PFSK-1 (cell line): ENCODE measurements around the gene CCDC87.

Experiments used
- FOXP2 ChIP-seq: optimal IDR thresholded peaks from 2 replicates; pipeline ENCODE3; 2011; ENCODE audit warnings: borderline replicate concordance, control low read depth, inconsistent platforms; ENCODE audit not compliant: insufficient read depth; ENCODE audit errors: extremely low read length, extremely low read depth
- POLR2AphosphoS5 ChIP-seq: IDR thresholded peaks from 2 replicates; pipeline ENCODE4 v1.6.1; 2012; ENCODE audit warnings: low read depth, mild to moderate bottlenecking, control low read depth, low read length, moderate library complexity
- SIN3A ChIP-seq: IDR thresholded peaks from 2 replicates; pipeline ENCODE4 v1.6.1; 2012; ENCODE audit warnings: mild to moderate bottlenecking, low read length, moderate library complexity, borderline replicate concordance; ENCODE audit not compliant: insufficient read depth
- TAF1 ChIP-seq: IDR thresholded peaks from 2 replicates; pipeline ENCODE4 v1.6.1; 2012; ENCODE audit warnings: low read length, control low read depth, borderline replicate concordance; ENCODE audit not compliant: insufficient read depth
- TF ChIP-seq, protein P1 (sequence below), 2 experiments: IDR thresholded peaks; 2 replicates each; pipeline versions ENCODE4 v1.6.1 to v1.8.0; 2011 to 2012; ENCODE audit warnings: low read depth in 2 of 2, low read length in 2 of 2, control low read depth in 1 of 2, inconsistent platforms in 1 of 2, mild to moderate bottlenecking in 1 of 2, moderate library complexity in 1 of 2; ENCODE audit not compliant: insufficient read depth in 1 of 2

CCDC87 gene

DNA sequence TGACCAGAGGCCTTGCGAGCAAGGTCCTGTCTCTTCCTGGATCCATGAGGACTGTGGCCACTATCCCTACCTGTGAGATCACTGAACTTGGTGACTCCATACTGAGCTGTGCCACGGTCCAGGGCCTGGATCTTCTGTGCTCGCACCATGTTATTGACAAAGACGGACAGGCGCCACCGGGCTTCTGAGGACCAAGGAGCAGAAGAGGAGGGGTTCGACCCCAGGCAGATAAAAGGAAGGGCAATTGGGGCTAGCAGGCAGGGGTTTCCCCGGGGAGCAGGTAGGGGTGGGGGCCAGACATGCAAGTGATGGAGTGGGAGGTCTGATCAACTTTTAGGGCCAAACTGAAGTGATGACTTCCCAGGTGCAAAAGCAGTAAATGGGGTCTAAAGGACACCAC, 26.6 kb downstream of the CCDC87 start:
- TF ChIP-seq SIN3A (no peak), TAF1 (no peak), FOXP2 (no peak), POLR2AphosphoS5 (no peak)
- TF ChIP-seq, protein P1, sequence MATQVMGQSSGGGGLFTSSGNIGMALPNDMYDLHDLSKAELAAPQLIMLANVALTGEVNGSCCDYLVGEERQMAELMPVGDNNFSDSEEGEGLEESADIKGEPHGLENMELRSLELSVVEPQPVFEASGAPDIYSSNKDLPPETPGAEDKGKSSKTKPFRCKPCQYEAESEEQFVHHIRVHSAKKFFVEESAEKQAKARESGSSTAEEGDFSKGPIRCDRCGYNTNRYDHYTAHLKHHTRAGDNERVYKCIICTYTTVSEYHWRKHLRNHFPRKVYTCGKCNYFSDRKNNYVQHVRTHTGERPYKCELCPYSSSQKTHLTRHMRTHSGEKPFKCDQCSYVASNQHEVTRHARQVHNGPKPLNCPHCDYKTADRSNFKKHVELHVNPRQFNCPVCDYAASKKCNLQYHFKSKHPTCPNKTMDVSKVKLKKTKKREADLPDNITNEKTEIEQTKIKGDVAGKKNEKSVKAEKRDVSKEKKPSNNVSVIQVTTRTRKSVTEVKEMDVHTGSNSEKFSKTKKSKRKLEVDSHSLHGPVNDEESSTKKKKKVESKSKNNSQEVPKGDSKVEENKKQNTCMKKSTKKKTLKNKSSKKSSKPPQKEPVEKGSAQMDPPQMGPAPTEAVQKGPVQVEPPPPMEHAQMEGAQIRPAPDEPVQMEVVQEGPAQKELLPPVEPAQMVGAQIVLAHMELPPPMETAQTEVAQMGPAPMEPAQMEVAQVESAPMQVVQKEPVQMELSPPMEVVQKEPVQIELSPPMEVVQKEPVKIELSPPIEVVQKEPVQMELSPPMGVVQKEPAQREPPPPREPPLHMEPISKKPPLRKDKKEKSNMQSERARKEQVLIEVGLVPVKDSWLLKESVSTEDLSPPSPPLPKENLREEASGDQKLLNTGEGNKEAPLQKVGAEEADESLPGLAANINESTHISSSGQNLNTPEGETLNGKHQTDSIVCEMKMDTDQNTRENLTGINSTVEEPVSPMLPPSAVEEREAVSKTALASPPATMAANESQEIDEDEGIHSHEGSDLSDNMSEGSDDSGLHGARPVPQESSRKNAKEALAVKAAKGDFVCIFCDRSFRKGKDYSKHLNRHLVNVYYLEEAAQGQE (IDR thresholded peaks at IDR 0.05; ENCODE audit: insufficient read depth in 1 of 2, low read depth in 2 of 2, low read length in 2 of 2), result no peak

DNA sequence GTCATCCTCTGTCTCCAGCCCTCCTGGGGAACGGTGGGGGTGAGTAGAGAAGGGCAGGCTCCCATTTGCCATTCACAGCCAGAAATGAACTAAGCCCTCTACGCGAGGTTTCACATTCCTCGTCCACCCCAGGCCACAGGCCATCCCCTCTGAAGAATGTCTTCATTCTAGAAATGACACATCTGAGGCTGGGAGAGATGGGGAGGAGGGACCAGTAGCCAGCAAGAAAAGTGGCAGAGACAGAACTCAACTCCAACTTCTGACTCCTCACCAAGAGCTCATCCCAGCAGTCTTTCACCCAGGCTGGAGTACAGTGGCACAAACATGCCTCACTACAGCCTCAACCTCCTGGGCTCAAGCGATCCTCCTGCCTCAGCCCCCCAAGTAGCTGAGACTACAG, 27.9 kb downstream of the CCDC87 start:
- TF ChIP-seq TAF1 (no peak), SIN3A (no peak), POLR2AphosphoS5 (no peak), FOXP2 (no peak)
- TF ChIP-seq, protein P1 (IDR thresholded peaks at IDR 0.05; ENCODE audit: insufficient read depth in 1 of 2, low read depth in 2 of 2, low read length in 2 of 2), result no peak

DNA sequence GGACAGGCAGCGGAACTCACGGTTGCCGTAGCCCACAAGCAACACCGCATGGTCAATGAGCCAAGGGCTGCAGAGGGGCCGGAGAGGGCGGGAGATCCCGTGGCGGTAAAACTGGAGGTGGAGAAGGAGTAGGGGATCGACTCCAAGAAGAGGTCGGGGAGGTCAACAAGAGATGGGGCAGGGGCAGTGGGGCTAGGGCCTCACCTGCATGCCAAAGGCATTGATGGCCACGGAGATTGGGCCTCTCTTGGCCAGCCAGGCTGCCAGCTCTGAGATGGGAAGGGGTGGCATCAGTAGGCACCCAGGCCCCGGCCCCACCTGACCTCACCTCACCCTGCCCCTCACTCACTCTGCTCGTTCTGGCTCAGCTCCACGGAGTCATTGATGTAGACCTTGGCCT, 28.3 kb downstream of the CCDC87 start:
- TF ChIP-seq TAF1 (no peak), FOXP2 (no peak), SIN3A (no peak), POLR2AphosphoS5 (no peak)
- TF ChIP-seq, protein P1 (IDR thresholded peaks at IDR 0.05; ENCODE audit: insufficient read depth in 1 of 2, low read depth in 2 of 2, low read length in 2 of 2), result no peak

DNA sequence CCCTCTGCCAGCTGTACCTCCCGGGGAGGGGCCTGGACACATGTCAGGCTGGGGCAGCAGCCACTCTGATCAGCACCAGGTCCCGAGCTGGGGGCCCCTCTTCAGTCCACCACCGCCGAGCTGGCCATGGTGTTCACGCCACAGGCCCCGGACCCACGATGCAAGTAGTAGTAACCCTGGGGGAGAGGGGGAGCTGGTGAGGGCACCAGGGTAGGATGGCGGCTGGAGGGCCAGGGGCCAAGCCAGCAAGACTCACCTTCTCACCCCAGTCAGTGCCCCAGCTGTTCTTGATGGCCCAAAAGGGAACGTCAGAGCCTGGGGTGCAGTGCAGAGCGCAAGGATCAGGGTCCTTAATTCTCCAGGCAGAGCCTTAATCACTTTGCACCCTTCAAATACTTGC, 29.0 kb downstream of the CCDC87 start:
- TF ChIP-seq FOXP2, result no peak
- TF ChIP-seq SIN3A, result no peak
- TF ChIP-seq TAF1, result no peak
- no peak for TF ChIP-seq POLR2AphosphoS5
- TF ChIP-seq, protein P1 (IDR thresholded peaks at IDR 0.05; ENCODE audit: insufficient read depth in 1 of 2, low read depth in 2 of 2, low read length in 2 of 2), result no peak

DNA sequence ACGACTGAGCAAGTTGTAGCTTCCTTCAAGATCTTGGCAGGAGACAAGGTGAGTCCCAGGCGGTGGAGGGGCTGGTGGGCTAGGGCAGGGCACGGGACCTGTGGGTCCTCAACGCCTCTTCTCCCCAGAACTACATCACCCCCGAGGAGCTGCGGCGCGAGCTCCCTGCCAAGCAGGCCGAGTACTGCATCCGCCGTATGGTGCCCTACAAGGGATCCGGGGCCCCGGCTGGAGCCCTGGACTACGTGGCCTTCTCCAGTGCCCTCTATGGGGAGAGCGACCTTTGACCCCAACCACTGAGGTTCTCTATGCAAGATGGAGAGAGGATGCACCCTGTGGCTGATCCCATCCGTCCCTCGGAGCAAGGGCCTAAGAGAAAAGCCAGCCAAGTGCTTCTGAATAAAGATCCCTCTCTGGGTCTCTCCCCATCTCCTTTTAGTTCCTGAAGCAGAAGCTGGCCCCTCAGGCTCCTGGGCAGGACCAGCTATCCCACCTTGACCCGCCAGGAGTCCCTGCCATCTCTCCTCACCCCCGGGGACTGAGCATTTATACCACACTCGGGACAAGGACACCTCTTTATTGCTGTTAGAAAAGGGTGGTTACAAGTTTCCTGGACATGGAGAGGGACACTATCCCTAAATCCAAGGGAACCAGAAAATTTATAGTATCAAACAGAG, 29.8 kb downstream of the CCDC87 start:
- TF ChIP-seq SIN3A, result no peak
- TF ChIP-seq POLR2AphosphoS5, result no peak
- no peak for TF ChIP-seq TAF1
